GM20431 (cell line): ENCODE results near the gene ZNF532.

Experiments used
- in situ Hi-C: fragments of 300-500 bp; cut with MseI, MboI; formaldehyde crosslinking; loops from one replicate; pipeline ENCODE4 v1.15.0; 2020; ENCODE audit warnings: low sequenced_read_pairs; ENCODE audit not compliant: unreplicated experiment

Gene ZNF532

DNA sequence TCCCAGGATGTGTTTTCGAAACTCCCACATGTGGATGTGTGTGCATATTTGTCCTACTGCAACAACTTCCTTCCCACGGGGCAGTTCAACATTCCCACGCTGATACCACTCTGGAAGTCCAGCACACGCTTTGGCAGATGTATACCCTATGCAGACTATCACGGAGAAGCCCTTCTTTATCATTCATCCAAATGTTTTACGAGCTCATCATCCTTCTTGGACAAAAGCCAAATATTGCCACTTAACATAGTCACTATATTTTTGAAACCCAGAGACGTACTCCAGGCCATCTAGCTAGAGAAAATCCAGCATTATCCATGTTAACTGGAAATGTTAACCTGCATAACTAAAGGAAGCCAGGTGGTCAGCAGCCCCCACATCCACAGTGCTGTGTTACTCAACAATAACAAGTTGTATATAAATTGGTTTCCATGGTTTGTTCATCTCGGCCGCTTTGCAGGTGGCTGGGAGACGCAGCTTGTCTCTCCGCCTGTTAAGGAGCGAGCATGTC, 131.5 kb downstream of the ZNF532 start:
- in situ Hi-C loops, result no loop called here

GRCh38 chr18:58996696-58997095, 132.0 kb downstream of the ZNF532 start:
- in situ Hi-C loops, result no loop called here

DNA sequence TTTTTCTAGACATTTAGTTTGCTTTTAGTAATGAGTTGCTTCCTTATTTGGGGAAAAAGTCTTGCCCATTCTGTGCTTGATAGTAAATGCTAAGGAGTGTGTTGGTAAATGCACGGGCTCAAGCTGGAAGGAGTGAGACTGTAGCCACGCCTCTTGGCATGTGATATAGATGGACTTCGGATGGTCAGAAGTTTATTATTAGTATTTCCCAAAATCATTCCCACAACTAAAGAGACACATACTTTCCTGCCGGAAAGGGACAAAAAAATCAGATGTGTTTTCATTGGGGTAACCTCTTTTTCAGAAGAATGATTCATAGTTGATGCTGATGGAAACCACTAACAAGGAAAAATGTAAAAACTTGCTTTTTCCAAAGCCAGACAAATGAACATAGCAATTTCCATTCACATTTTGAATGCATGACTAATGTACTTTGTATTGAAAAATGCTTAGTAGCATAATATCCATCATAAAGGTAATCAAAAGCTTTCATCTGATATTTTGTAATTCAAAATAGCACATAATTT, 133.2 kb downstream of the ZNF532 start:
- in situ Hi-C loops, result no loop called here

GRCh38 chr18:58998401-58999203, 133.9 kb downstream of the ZNF532 start:
- in situ Hi-C loops, result no loop called here

DNA sequence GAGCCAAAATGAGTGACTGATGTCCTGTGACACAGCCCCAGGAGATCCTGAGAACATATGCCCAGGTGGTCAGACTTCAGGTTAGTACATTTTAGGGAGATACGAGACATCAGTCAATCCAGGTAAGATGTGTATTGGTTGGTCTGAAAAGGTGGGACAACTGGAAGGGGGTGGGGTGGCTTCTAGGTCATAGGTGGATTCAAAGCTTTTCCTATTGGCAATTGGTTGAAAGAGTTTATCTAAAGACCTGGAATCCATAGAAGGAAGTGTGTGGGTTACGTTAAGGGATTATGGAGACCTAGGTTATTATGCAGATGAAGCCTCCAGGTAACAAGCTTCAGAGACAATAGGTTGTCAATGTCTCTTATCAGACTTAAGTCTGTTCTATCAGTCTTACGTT, 136.5 kb downstream of the ZNF532 start:
- in situ Hi-C loops, result no loop called here

DNA sequence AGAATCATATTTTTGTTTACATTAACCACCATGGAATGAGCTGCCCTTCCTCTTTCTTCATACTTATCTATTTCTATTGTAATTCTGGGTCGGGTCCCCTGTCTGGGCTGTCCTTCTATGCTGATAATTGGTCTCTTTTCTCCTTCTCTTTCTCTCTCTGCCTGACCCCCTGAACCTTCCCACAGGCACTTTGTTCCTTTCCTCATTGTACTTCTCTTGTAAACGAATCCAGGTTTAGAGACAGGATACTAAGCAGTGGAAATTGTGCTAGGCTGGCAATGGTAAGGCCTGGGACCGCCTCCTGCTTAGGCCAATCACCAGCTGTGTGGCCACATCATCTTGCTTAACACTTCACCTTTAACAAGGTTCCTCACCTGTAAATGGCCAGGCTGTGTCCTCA, 137.0 kb downstream of the ZNF532 start:
- in situ Hi-C loops, result no loop called here

- in situ Hi-C loops, result no loop called here
Measured at GRCh38 chr18:59002974-59003594, 138.4 kb downstream of the ZNF532 start.

DNA sequence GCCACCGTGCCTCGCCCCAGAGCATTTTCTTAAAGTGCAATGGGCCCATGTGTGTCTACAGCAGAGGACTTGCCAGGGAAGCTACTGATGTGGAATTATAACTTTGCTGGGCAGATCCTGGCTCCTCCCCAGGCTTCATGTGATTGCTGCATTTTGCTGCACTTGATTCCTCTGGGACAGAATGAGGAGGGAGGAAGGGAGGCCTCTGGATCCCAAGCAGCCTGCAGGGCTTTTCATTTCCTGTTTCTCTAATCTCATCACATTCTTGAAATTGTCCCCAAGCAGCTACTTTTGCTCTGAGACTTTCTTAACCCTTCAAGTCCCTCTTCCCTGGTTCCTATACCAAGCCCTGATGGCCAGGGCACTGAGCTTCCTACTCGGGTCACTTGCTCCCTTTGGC, 140.6 kb downstream of the ZNF532 start:
- in situ Hi-C loops, result no loop called here

- in situ Hi-C loops, result no loop called here
Measured at GRCh38 chr18:59006461-59007067, 141.9 kb downstream of the ZNF532 start.

- in situ Hi-C loops, result no loop called here
Measured at GRCh38 chr18:59008302-59008974, 143.8 kb downstream of the ZNF532 start.

GRCh38 chr18:59009846-59010245, 145.2 kb downstream of the ZNF532 start:
- in situ Hi-C loops, result no loop called here

DNA sequence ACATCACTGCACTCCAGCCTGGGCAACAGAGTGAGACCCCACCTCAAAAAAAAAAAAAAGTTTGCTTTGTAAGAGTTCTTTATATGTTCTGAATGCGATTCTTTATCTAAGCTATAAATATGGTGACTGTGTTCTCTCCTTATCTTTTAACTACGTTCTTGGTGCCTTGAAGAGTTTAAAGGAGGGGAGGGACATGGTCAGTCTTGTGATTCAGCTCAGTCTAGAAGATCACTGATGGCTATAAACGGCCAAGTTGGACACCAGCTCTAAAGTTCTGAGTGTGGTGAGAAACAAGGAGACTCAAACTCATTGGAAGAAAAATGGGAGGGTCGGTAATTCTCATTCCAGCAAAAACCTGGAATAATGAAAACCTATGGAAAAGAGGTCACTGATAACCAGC, 146.6 kb downstream of the ZNF532 start:
- in situ Hi-C loops, result no loop called here

DNA sequence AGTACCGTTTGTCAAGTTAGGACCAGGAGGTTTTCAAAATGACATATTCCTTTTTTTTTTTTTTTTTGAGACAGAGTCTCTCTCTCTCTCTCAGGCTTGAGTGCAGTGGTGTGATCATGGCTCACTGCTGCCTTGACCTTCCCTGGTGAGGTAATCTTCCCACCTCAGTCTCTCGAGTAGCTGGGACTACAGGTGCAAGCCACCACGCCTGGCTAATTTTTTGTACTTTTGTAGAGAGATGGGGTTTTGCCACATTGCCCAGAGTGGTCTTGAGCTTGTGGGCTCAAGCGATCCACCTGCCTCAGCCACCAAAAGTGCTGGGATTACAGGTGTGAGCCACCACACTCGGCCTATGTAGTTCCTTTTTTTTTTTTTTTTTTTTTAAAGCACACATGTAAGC, 147.1 kb downstream of the ZNF532 start:
- in situ Hi-C loops, result no loop called here

GRCh38 chr18:59012815-59013705, 148.4 kb downstream of the ZNF532 start:
- in situ Hi-C loops, result no loop called here

GRCh38 chr18:59013744-59014143, 149.1 kb downstream of the ZNF532 start:
- in situ Hi-C loops, result no loop called here

- in situ Hi-C loops, result no loop called here
Measured at GRCh38 chr18:59015531-59016152, 151.0 kb downstream of the ZNF532 start.

DNA sequence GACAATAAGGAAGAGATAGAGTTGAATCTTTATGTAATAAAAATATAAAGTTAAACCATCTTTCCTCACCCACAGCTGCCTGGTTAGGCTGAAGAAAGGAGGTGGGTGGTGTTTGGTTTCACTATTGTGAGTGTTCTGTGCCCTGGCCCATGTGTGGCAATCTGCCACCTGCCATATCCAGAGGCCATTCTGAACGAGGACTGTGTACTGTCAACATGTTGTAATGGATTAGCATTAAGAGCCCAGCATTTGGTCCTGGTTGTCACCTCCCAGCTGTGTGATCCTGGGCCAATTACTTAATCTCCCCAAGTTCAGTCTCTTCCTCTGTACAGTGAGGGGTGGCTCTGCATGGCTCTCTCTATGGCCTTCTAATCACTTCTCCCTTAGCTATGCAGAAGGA, 156.8 kb downstream of the ZNF532 start:
- in situ Hi-C loops, result no loop called here

DNA sequence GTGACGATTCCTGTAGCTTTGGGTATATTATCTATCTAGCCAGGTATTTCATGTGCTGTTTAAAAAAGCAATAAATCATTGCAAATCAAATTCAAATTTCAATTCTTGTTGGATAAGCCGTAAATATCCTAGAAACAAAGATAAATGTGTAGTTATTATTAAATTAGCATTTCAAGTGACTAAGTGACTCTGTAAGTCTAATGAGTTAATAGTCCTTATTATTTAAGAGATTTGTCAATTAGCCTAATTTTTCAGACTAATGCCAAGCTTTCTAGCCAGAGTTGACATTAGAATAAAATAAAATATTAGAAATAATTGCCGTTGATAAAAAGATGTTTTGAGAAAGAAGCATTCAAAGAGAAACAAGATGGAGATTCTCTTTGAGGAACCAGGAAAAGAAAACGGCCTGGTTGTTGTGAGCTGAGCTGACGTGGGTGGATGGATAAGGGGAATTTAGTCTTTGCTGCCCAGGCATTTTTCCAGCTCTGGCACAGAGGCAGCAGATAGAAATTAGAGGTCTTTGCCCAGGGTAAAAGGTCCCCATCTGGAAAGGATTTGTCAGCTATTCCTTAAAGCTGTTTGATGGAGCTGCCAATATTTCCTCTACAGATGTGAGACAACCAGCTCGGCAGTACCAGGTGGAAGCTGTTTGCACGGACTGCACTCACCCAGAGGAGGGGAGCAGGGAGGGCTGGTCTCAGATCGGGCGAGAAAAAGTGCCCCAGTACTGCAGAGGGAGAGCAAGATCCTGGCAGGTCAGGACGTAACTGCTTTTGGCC, 157.7 kb downstream of the ZNF532 start:
- in situ Hi-C loops, result no loop called here
